SK-N-SH (cell line): Measurements from ENCODE around the gene AKT1. TPM values are rescaled to one million over a fixed set of nuclear protein-coding genes. Genes with fewer than 3 reads are reported as not detected.

Source experiments
- CTCF ChIA-PET: fragments of 300-600, 350-600 bp; formaldehyde crosslinking; extraction: SDS; loops from one replicate; lab custom pipeline; 2021; lab: Yijun Ruan, JAX
- POLR2A ChIA-PET: fragments of 350-600 bp; sonication (Branson Sonifier 250); formaldehyde crosslinking; extraction: SDS; loops from one replicate; lab custom pipeline; 2020; ENCODE audit warnings: antibody characterized with exemption, inconsistent platforms; lab: Yijun Ruan, JAX
- DNase-seq: peaks from one replicate; pipeline ENCODE4 v3.0.0; 2012
- H2AFZ ChIP-seq: fragments of 200-600 bp; sonication (generic); 2 replicates; pipeline ENCODE4 v1.8.1; 2016; ENCODE audit warnings: antibody characterized with exemption, mild to moderate bottlenecking, low read depth
- H3F3A ChIP-seq: fragments of 200-600 bp; sonication (generic); replicated peaks from 2 replicates; pipeline ENCODE3; 2016; ENCODE audit warnings: antibody characterized with exemption, mild to moderate bottlenecking; ENCODE audit not compliant: insufficient read depth
- H3K27ac ChIP-seq, 2 experiments: fragments of 200-500 bp in 1 of 2; fragments of 200-600 bp in 1 of 2; sonication (Bioruptor generic) in 1 of 2; sonication (generic), shearing (Covaris generic) in 1 of 2; 2 replicates each; pipeline versions ENCODE4 v1.5.1 to v1.6.1; 2014 to 2016; ENCODE audit warnings: low read depth in 2 of 2, inconsistent platforms in 1 of 2, low read length in 1 of 2, mild to moderate bottlenecking in 1 of 2, mixed read lengths in 1 of 2
- H3K27me3 ChIP-seq: fragments of 200-600 bp; sonication (generic), shearing (Covaris generic); 2 replicates; pipeline ENCODE4 v1.6.1; 2016; ENCODE audit warnings: mixed run types; ENCODE audit not compliant: insufficient read depth
- H3K36me3 ChIP-seq, 2 experiments: fragments of 200-500 bp in 1 of 2; fragments of 200-600 bp in 1 of 2; sonication (Bioruptor generic) in 1 of 2; sonication (generic) in 1 of 2; replicated peaks in 1 of 2; 2 replicates each; pipeline versions ENCODE3 to v1.5.1; 2014 to 2016; ENCODE audit warnings: low read length in 1 of 2, mild to moderate bottlenecking in 1 of 2; ENCODE audit not compliant: insufficient read depth in 2 of 2, control insufficient read depth in 1 of 2
- H3K4me1 ChIP-seq, 2 experiments: fragments of 200-500 bp in 1 of 2; fragments of 200-600 bp in 1 of 2; sonication (Bioruptor generic) in 1 of 2; sonication (generic), shearing (Covaris generic) in 1 of 2; 2 replicates each; pipeline versions ENCODE4 v1.5.1 to v1.6.1; 2014 to 2016; ENCODE audit warnings: low read depth in 1 of 2, low read length in 1 of 2, mixed run types in 1 of 2; ENCODE audit not compliant: insufficient read depth in 2 of 2, control insufficient read depth in 1 of 2
- H3K4me2 ChIP-seq: fragments of 200-600 bp; sonication (generic), shearing (Covaris generic); 2 replicates; pipeline ENCODE4 v1.6.1; 2017; ENCODE audit warnings: mixed run types
- H3K4me3 ChIP-seq, 2 experiments: fragments of 200-500 bp in 1 of 2; fragments of 200-600 bp in 1 of 2; sonication (Bioruptor generic) in 1 of 2; sonication (generic), shearing (Covaris generic) in 1 of 2; 2 replicates each; pipeline versions ENCODE4 v1.5.1 to v1.8.1; 2014 to 2016; ENCODE audit warnings: low read depth in 2 of 2, inconsistent platforms in 1 of 2, low read length in 1 of 2, mild to moderate bottlenecking in 1 of 2, mixed read lengths in 1 of 2, moderate library complexity in 1 of 2
- H3K79me2 ChIP-seq: fragments of 200-600 bp; sonication (generic); 2 replicates; pipeline ENCODE4 v1.8.1; 2017; ENCODE audit warnings: mild to moderate bottlenecking; ENCODE audit not compliant: insufficient read depth
- H3K9ac ChIP-seq: fragments of 200-600 bp; sonication (generic); 2 replicates; pipeline ENCODE4 v1.6.1; 2017; ENCODE audit warnings: mixed run types
- H3K9me2 ChIP-seq: fragments of 200-600 bp; sonication (generic); 2 replicates; pipeline ENCODE4 v1.6.1; 2017; ENCODE audit warnings: mixed run types
- H3K9me3 ChIP-seq: fragments of 200-600 bp; sonication (generic); 2 replicates; pipeline ENCODE4 v1.6.1; 2017; ENCODE audit warnings: mixed run types, mild to moderate bottlenecking, moderate library complexity
- H4K20me1 ChIP-seq: fragments of 200-600 bp; sonication (generic); 2 replicates; pipeline ENCODE4 v1.6.1; 2017; ENCODE audit warnings: mild to moderate bottlenecking, mixed run types; ENCODE audit not compliant: insufficient read depth
- CHD2 ChIP-seq: fragments of 150-350 bp; IDR thresholded peaks from 2 replicates; pipeline ENCODE4 v1.6.1; 2018; ENCODE audit warnings: low read length; ENCODE audit not compliant: partially characterized antibody
- EP300 ChIP-seq, 2 experiments: IDR thresholded peaks; 2 replicates each; pipeline versions ENCODE4 v1.4.0 to v1.6.1; 2012; ENCODE audit warnings: borderline replicate concordance in 1 of 2, low read depth in 1 of 2, low read length in 1 of 2
- FOXM1 ChIP-seq: IDR thresholded peaks from 2 replicates; pipeline ENCODE4 v1.4.0; 2012; ENCODE audit warnings: low read depth, mild to moderate bottlenecking
- GATA2 ChIP-seq: sonication (generic); formaldehyde crosslinking; IDR thresholded peaks from 2 replicates; pipeline ENCODE4 v1.5.0; 2020; ENCODE audit warnings: mild to moderate bottlenecking, missing genetic modification reagents
- JUND ChIP-seq: IDR thresholded peaks from 2 replicates; pipeline ENCODE4 v1.4.0; 2012
- NRF1 ChIP-seq: IDR thresholded peaks from 2 replicates; pipeline ENCODE4 v1.6.1; 2012; ENCODE audit warnings: low read depth, mild to moderate bottlenecking, low read length
- RXRA ChIP-seq: IDR thresholded peaks from 2 replicates; pipeline ENCODE4 v1.4.0; 2012; ENCODE audit warnings: low read depth, mild to moderate bottlenecking, borderline replicate concordance
- SIN3A ChIP-seq: IDR thresholded peaks from 2 replicates; pipeline ENCODE4 v1.6.1; 2012; ENCODE audit warnings: low read depth, mild to moderate bottlenecking, low read length, moderate library complexity, borderline replicate concordance
- TCF12 ChIP-seq: IDR thresholded peaks from 2 replicates; pipeline ENCODE4 v1.4.0; 2012
- WGBS: methylation state at CpG from one replicate; pipeline ENCODE4 v1.1.6; 2017; ENCODE audit warnings: low lambda C conversion rate; 5-methylcytosine and 5-hydroxymethylcytosine counted together
- polyA plus RNA-seq, 3 experiments: library from polyadenylated mRNA; depleted of rRNA; stranded (reverse); fragments of >200 nt; gene quantifications; 2 replicates each; pipeline ENCODE4 v1.2.3, GENCODE V29; 2012
- TF ChIP-seq, protein P1 (sequence below): IDR thresholded peaks from 2 replicates; pipeline ENCODE4 v1.6.1; 2012; ENCODE audit warnings: mild to moderate bottlenecking, low read depth, low read length, moderate library complexity
- TF ChIP-seq, protein P2 (sequence below): fragments of 150-350 bp; IDR thresholded peaks from 2 replicates; pipeline ENCODE4 v1.6.1; 2016; ENCODE audit warnings: mild to moderate bottlenecking, low read depth, low read length
- TF ChIP-seq, protein P3 (sequence below): IDR thresholded peaks from 2 replicates; pipeline ENCODE4; 2012
- TF ChIP-seq, protein P4 (sequence below): fragments of 200-600 bp; sonication (generic); IDR thresholded peaks from 2 replicates; pipeline ENCODE4 v1.6.1; 2017; ENCODE audit warnings: antibody characterized with exemption, mild to moderate bottlenecking, moderate library complexity

AKT1 gene
- polyA plus RNA-seq, 1 of the 3 experiments (the other 2 are of a cell fraction) = 198 TPM

DNA sequence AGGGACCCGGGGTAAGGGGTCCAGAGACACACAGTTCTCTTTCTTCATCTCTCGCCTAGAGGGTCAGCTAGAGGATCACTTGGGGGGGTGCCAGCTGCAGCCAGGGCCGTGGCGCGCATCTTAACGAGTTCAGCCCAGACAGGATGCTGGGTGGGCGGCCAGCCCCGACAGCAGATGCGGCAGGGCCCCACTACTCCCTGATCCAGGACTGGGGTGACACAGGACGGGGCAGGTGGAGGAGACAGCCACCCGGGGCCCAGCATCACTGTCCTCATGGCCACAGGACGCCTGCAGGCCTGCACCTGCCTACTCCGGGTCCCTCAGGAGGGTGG lies 12.8 kb downstream of the AKT1 start (continued):
- TF ChIP-seq, protein P1, sequence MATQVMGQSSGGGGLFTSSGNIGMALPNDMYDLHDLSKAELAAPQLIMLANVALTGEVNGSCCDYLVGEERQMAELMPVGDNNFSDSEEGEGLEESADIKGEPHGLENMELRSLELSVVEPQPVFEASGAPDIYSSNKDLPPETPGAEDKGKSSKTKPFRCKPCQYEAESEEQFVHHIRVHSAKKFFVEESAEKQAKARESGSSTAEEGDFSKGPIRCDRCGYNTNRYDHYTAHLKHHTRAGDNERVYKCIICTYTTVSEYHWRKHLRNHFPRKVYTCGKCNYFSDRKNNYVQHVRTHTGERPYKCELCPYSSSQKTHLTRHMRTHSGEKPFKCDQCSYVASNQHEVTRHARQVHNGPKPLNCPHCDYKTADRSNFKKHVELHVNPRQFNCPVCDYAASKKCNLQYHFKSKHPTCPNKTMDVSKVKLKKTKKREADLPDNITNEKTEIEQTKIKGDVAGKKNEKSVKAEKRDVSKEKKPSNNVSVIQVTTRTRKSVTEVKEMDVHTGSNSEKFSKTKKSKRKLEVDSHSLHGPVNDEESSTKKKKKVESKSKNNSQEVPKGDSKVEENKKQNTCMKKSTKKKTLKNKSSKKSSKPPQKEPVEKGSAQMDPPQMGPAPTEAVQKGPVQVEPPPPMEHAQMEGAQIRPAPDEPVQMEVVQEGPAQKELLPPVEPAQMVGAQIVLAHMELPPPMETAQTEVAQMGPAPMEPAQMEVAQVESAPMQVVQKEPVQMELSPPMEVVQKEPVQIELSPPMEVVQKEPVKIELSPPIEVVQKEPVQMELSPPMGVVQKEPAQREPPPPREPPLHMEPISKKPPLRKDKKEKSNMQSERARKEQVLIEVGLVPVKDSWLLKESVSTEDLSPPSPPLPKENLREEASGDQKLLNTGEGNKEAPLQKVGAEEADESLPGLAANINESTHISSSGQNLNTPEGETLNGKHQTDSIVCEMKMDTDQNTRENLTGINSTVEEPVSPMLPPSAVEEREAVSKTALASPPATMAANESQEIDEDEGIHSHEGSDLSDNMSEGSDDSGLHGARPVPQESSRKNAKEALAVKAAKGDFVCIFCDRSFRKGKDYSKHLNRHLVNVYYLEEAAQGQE = no peak
- TF ChIP-seq EP300 (IDR thresholded peaks at IDR 0.05; ENCODE audit: borderline replicate concordance in 1 of 2, low read depth in 1 of 2, low read length in 1 of 2) (no peak), NRF1 (no peak)

DNA sequence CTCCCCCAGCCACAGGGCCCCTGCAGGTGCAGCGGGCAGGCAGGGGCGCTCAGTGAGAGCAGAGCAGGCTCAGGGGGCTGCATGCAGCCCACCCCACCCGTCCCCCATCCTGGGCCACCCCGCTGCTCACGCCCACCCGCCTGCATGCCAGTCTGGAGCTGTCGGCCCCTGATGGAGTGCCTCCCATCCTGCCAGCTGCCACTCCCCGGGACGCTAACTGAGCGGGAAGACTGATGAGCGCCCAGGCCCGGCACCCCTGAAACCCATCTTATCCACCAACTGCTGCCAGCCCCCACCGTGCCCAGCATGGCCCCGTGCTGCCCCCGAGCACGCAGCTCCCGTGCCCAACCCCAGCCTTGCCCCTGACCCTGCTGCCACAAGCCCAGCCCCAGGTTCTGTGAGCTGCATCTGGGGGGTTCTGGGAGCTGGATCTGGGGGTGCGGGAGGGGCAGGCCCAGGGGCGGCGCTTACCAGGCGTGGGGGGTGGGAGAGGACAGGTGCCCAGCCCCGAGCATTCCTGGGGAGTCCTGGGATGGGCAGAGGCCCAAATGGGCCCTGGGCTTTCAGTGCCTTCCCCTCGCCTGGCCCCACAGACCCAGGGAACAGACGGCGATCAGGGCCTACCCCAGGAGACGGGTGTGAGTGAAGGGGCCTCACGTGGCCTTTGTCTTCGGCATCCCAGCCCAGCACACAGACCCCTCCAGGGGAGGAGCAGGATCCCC lies 13.3 kb downstream of the AKT1 start:
- no peaks in the 10 kb centered on the region for H3K9me3 ChIP-seq
- no peaks in the 10 kb centered on the region for H3K9me2 ChIP-seq
- peaks cover 26% of the 10 kb centered on the region for H3K79me2 ChIP-seq
- no peaks in the 10 kb centered on the region for H3K27me3 ChIP-seq
- H3K9ac ChIP-seq = no peak overlapping the region
- H3F3A ChIP-seq = no peaks in the 10 kb centered on the region
- DNase-seq = no peak
- no peak overlapping the region for H3K4me3 ChIP-seq
- H4K20me1 ChIP-seq = peaks cover 51% of the 10 kb centered on the region
- no peaks in the 10 kb centered on the region for H3K4me1 ChIP-seq
- 100% methylated on average over 4 of the region's 28 CpGs for WGBS
- H2AFZ ChIP-seq = no peak overlapping the region
- H3K36me3 ChIP-seq = peaks cover 0 to 32% of the 10 kb centered on the region in 2 experiments
- no peak overlapping the region for H3K4me2 ChIP-seq
- POLR2A ChIA-PET = no interaction called here
- TF ChIP-seq CHD2 = no peak
- no peak for TF ChIP-seq TCF12
- TF ChIP-seq GATA2 (CRISPR knock-in tag) = no peak
- no peak for TF ChIP-seq FOXM1
- TF ChIP-seq, protein P2, sequence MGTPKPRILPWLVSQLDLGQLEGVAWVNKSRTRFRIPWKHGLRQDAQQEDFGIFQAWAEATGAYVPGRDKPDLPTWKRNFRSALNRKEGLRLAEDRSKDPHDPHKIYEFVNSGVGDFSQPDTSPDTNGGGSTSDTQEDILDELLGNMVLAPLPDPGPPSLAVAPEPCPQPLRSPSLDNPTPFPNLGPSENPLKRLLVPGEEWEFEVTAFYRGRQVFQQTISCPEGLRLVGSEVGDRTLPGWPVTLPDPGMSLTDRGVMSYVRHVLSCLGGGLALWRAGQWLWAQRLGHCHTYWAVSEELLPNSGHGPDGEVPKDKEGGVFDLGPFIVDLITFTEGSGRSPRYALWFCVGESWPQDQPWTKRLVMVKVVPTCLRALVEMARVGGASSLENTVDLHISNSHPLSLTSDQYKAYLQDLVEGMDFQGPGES = no peak
- TF ChIP-seq SIN3A = no peak
- TF ChIP-seq, protein P3, sequence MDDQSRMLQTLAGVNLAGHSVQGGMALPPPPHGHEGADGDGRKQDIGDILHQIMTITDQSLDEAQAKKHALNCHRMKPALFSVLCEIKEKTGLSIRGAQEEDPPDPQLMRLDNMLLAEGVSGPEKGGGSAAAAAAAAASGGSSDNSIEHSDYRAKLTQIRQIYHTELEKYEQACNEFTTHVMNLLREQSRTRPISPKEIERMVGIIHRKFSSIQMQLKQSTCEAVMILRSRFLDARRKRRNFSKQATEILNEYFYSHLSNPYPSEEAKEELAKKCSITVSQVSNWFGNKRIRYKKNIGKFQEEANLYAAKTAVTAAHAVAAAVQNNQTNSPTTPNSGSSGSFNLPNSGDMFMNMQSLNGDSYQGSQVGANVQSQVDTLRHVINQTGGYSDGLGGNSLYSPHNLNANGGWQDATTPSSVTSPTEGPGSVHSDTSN = no peak
- no peak for TF ChIP-seq RXRA
- TF ChIP-seq, protein P4, sequence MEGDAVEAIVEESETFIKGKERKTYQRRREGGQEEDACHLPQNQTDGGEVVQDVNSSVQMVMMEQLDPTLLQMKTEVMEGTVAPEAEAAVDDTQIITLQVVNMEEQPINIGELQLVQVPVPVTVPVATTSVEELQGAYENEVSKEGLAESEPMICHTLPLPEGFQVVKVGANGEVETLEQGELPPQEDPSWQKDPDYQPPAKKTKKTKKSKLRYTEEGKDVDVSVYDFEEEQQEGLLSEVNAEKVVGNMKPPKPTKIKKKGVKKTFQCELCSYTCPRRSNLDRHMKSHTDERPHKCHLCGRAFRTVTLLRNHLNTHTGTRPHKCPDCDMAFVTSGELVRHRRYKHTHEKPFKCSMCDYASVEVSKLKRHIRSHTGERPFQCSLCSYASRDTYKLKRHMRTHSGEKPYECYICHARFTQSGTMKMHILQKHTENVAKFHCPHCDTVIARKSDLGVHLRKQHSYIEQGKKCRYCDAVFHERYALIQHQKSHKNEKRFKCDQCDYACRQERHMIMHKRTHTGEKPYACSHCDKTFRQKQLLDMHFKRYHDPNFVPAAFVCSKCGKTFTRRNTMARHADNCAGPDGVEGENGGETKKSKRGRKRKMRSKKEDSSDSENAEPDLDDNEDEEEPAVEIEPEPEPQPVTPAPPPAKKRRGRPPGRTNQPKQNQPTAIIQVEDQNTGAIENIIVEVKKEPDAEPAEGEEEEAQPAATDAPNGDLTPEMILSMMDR = no peak
- no peak for TF ChIP-seq JUND
- CTCF ChIA-PET = interaction anchor here (1.2 to 1.3 kb wide), 3 partner anchors 13 to 45 kb away, joined by 3 to 6 read pairs (median 4); no protein-coding TSS in a partner anchor
- no peak overlapping the region for H3K27ac ChIP-seq
